Coronary artery (tissue), 2 donors: ENCODE data around the gene ATP8B1.

ENCODE experiments used
- DNase-seq: peaks from one replicate; pipeline ENCODE4 v3.0.0-alpha.2; 2017; ENCODE audit warnings: low spot score
- H3K27ac ChIP-seq, 2 donors: fragments of 200-600 bp; sonication (generic); one replicate each; pipeline ENCODE4 v1.5.1; 2016 to 2019
- H3K4me3 ChIP-seq: fragments of 200-600 bp; sonication (generic); 2 replicates; pipeline ENCODE4 v1.5.1; 2016; ENCODE audit warnings: mild to moderate bottlenecking, moderate library complexity
- TF ChIP-seq, protein P1 (sequence below): fragments of 200-600 bp; sonication (generic); IDR thresholded peaks from one replicate; pipeline ENCODE4 v1.5.1; 2019; ENCODE audit warnings: antibody characterized with exemption

The ATP8B1 gene

GRCh38 chr18:57785751-57786437 lies 17.2 kb downstream of the ATP8B1 start:
- Histone ChIP-seq H3K4me3 (no peak overlapping the region), H3K27ac (peak overlapping the region; percentile 85 to 91)
- TF ChIP-seq, protein P1, sequence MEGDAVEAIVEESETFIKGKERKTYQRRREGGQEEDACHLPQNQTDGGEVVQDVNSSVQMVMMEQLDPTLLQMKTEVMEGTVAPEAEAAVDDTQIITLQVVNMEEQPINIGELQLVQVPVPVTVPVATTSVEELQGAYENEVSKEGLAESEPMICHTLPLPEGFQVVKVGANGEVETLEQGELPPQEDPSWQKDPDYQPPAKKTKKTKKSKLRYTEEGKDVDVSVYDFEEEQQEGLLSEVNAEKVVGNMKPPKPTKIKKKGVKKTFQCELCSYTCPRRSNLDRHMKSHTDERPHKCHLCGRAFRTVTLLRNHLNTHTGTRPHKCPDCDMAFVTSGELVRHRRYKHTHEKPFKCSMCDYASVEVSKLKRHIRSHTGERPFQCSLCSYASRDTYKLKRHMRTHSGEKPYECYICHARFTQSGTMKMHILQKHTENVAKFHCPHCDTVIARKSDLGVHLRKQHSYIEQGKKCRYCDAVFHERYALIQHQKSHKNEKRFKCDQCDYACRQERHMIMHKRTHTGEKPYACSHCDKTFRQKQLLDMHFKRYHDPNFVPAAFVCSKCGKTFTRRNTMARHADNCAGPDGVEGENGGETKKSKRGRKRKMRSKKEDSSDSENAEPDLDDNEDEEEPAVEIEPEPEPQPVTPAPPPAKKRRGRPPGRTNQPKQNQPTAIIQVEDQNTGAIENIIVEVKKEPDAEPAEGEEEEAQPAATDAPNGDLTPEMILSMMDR, result no peak
- no peak for DNase-seq

DNA sequence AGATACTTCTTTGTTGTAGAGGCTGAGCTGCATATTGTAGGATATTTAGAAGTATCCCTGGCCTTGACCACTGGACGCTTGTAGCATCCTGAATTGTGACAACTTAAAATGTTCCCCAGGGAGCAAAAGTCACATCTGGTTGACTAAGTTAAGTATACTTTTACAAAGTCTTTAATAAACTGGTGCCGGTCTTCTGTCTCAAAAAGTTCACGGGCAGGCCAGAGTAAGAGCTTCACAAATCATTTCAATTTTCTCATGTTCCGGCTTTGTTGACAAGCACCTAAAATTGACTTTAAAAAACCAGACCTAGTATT lies 18.4 kb downstream of the ATP8B1 start:
- TF ChIP-seq, protein P1, result no peak
- DNase-seq, result no peak
- H3K4me3 ChIP-seq, result no peak overlapping the region
- H3K27ac ChIP-seq, result peak overlapping the region; percentile 85 to 91

DNA sequence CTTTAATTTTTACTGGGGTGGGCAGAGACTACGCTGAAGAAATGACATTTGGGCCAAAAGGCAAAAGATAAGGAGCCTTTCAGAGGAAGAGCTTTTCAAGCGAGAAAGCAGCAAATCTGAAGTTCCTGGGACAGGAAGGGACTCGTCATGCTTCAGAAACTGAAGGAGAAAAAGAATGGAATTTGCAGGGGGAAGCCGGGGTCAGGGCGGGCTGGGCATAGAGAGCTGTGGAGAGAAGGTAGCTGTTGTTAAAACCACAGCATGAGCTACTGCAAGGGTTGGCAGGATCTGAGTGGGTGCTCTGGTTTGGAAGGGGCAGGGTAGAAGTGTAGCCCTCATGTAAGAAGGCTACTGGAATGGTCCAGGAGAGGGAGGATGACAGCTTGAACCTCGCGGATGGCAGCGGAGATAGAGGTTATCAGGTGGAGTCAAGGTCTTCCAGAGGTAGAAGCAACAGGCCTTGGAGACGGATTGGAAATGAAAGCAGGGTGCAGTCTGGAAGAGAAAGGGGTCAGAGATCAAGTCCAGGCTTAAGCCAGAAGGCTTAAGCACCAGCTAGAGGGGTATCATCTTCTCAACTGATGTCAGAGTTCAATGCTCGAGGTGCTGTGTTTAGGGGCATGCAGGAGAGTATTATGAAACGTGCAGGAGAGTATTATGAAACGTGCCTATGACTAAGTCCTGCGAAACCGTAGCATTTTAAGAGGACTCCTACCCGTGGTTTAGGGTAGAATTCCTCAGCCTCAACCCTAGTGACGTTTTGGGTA lies 18.9 kb downstream of the ATP8B1 start:
- H3K4me3 ChIP-seq, result peak overlapping the region; percentile 41
- no peak for DNase-seq
- TF ChIP-seq, protein P1, result no peak
- H3K27ac ChIP-seq, result peak overlapping the region; percentile 85 to 91

DNA sequence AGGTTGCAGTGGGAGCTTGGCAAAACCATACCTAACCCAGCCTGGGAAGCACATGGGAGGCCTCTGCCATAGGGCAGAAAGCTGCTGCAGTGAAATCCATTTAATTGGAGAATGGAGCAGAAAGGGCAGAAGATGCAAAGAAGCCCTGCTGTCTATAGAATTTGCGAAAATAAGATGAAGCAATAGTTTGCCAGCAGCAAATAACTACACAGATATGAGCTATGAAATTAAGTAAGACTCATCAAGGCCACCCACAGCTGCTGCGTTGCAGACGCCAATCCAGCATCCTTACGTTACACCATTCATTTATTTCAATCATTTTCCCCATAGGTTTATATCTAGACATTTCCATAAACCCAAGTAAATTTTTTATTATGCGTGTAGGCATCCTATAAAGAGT lies 21.1 kb downstream of the ATP8B1 start:
- TF ChIP-seq, protein P1, result no peak
- Histone ChIP-seq H3K4me3 (no peak overlapping the region), H3K27ac (peak overlapping the region in 1 of 2 donors; percentile 5)
- DNase-seq, result no peak

GRCh38 chr18:57780706-57781347 lies 22.3 kb downstream of the ATP8B1 start:
- TF ChIP-seq, protein P1, result no peak
- H3K27ac ChIP-seq, result peak overlapping the region; percentile 67 to 86
- H3K4me3 ChIP-seq, result peak overlapping the region; percentile 52
- no peak for DNase-seq

GRCh38 chr18:57780318-57780705 lies 22.8 kb downstream of the ATP8B1 start:
- TF ChIP-seq, protein P1, result no peak
- peak overlapping the region; percentile 67 to 86 for H3K27ac ChIP-seq

More at GRCh38 chr18:57780318-57780705, 22.8 kb downstream of the ATP8B1 start:
- peak overlapping the region; percentile 52 for H3K4me3 ChIP-seq
- no peak for DNase-seq
